MCF 10A (cell line): ENCODE data around the gene WWOX. TPM values are rescaled to one million over a fixed set of nuclear protein-coding genes. Genes with fewer than 3 reads are reported as not detected.

Experiments used
- BruUV-seq: library from RNA; stranded (reverse); fragments of 400-500 nt; replicated peaks from 2 replicates; lab custom pipeline; 2021; lab: Mats Ljungman, UMichigan
- CTCF ChIA-PET: fragments of 300-600 bp; sonication (Branson Sonifier 250); formaldehyde crosslinking; extraction: SDS; loops from one replicate; lab custom pipeline; 2021; ENCODE audit warnings: antibody characterized with exemption, inconsistent platforms; lab: Yijun Ruan, JAX
- POLR2A ChIA-PET: fragments of 300-600, 350-650 bp; sonication (Branson Sonifier 250); formaldehyde crosslinking; extraction: SDS; loops from one replicate; lab custom pipeline; 2020; ENCODE audit warnings: antibody characterized with exemption, inconsistent platforms; lab: Yijun Ruan, JAX
- DNase-seq: peaks from one replicate; pipeline ENCODE4 v3.0.0-alpha.2; 2018; ENCODE audit not compliant: unreplicated experiment
- H3K27ac Mint-ChIP-seq: one replicate; pipeline ENCODE4 v1.8.0; 2022; ENCODE audit warnings: mild to moderate bottlenecking, low read depth, mixed read lengths; ENCODE audit not compliant: unreplicated experiment
- H3K27me3 Mint-ChIP-seq: one replicate; pipeline ENCODE4 v1.8.0; 2022; ENCODE audit warnings: mixed read lengths; ENCODE audit not compliant: insufficient read depth, unreplicated experiment
- H3K36me3 Mint-ChIP-seq: one replicate; pipeline ENCODE4 v1.8.0; 2022; ENCODE audit warnings: mild to moderate bottlenecking, moderate library complexity, mixed read lengths; ENCODE audit not compliant: insufficient read depth, unreplicated experiment
- H3K4me1 Mint-ChIP-seq: one replicate; pipeline ENCODE4 v1.8.0; 2022; ENCODE audit warnings: mixed read lengths; ENCODE audit not compliant: insufficient read depth, unreplicated experiment
- H3K4me3 Mint-ChIP-seq: one replicate; pipeline ENCODE4 v1.8.0; 2022; ENCODE audit warnings: mild to moderate bottlenecking, moderate library complexity, mixed read lengths; ENCODE audit not compliant: unreplicated experiment
- H3K9me3 Mint-ChIP-seq: one replicate; pipeline ENCODE4 v1.8.0; 2022; ENCODE audit warnings: mixed read lengths; ENCODE audit not compliant: unreplicated experiment
- intact Hi-C: fragments of 100-400 bp; cut with micrococcal nuclease; formaldehyde crosslinking; loops from 2 replicates; pipeline ENCODE4 v1.14.1; 2022
- total RNA-seq: library from RNA; stranded (reverse); gene quantifications from 2 replicates; pipeline ENCODE4 v1.2.3, GENCODE V29; 2022
- TF ChIP-seq, protein P1 (sequence below): fragments of 200-600 bp; IDR thresholded peaks from one replicate; pipeline ENCODE4 v1.8.0; 2022; ENCODE audit warnings: antibody characterized with exemption, mild to moderate bottlenecking; ENCODE audit not compliant: unreplicated experiment

Gene WWOX
- total RNA-seq, 1 experiment from 2014 or later: 18.1 TPM

DNA sequence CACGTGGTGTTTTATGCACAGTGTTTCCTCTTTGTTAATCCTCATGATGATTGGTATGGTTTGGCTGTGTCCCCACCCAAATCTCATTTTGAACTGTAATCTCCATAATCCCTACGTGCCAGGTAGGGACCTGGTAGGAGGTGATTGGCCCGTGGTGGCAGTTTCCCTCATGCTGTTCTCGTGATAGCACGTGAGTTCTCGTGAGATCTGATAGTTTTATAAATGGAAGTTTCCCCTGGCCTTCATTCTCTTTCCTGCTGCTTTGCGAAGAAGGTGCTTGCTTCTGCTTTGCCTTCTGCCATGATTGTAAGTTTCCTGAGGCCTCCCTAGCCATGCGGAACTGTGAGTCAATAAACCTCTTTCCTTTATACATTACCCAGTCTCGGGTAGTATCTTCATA lies 115.8 kb downstream of the WWOX start:
- H3K27ac Mint-ChIP-seq: no peak overlapping the region
- H3K4me1 Mint-ChIP-seq: peaks cover 20% of the 10 kb centered on the region
- H3K4me3 Mint-ChIP-seq: no peak overlapping the region
- no peaks in the 10 kb centered on the region for H3K9me3 Mint-ChIP-seq
- POLR2A ChIA-PET: no interaction called here
- CTCF ChIA-PET: interaction anchor here (1.6 kb wide), 1 partner anchor 93 kb away, joined by 3 read pairs; no protein-coding TSS in a partner anchor
- BruUV-seq: no TSS peak
- no peaks in the 10 kb centered on the region for H3K27me3 Mint-ChIP-seq
- intact Hi-C loops: no loop called here
- H3K36me3 Mint-ChIP-seq: no peaks in the 10 kb centered on the region
- TF ChIP-seq, protein P1, sequence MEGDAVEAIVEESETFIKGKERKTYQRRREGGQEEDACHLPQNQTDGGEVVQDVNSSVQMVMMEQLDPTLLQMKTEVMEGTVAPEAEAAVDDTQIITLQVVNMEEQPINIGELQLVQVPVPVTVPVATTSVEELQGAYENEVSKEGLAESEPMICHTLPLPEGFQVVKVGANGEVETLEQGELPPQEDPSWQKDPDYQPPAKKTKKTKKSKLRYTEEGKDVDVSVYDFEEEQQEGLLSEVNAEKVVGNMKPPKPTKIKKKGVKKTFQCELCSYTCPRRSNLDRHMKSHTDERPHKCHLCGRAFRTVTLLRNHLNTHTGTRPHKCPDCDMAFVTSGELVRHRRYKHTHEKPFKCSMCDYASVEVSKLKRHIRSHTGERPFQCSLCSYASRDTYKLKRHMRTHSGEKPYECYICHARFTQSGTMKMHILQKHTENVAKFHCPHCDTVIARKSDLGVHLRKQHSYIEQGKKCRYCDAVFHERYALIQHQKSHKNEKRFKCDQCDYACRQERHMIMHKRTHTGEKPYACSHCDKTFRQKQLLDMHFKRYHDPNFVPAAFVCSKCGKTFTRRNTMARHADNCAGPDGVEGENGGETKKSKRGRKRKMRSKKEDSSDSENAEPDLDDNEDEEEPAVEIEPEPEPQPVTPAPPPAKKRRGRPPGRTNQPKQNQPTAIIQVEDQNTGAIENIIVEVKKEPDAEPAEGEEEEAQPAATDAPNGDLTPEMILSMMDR: no peak
- no peak for DNase-seq

DNA sequence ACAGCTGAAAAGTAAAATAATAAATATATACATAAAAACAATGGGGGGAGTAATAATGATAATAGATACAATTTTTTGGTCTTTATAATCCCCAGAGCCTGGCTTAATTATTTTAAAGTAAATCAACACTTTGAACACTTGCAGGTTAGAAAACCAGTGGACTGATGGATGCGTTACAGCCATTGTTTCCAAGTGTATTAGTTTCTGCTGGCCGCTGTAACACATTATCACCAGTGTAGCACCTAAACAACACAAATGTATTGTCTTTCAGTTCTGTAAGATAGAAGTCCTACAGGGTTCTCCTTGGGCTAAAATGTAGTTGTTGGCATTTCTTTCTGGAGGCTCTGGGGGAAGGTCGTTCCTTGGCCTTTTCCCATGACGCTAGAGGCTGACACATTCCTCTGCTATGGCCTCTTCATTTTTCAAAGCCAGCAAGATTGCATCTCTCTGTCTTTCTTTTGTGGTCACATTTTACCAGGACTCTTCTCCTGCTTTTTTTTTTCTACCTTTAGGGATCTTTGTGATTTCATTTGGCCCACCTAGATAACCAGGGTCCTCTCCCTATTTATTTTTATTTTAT lies 116.8 kb downstream of the WWOX start:
- no peaks in the 10 kb centered on the region for H3K9me3 Mint-ChIP-seq
- ChIA-PET CTCF (interaction anchor here (0.7 kb wide), 1 partner anchor 10 kb away, joined by 3 read pairs; no protein-coding TSS in a partner anchor), POLR2A (no interaction called here)
- intact Hi-C loops: no loop called here
- H3K4me3 Mint-ChIP-seq: no peak overlapping the region
- peaks cover 12% of the 10 kb centered on the region for H3K4me1 Mint-ChIP-seq
- BruUV-seq: no TSS peak
- H3K36me3 Mint-ChIP-seq: no peaks in the 10 kb centered on the region
- no peaks in the 10 kb centered on the region for H3K27me3 Mint-ChIP-seq
- no peak for DNase-seq
- H3K27ac Mint-ChIP-seq: no peak overlapping the region
- TF ChIP-seq, protein P1: no peak

DNA sequence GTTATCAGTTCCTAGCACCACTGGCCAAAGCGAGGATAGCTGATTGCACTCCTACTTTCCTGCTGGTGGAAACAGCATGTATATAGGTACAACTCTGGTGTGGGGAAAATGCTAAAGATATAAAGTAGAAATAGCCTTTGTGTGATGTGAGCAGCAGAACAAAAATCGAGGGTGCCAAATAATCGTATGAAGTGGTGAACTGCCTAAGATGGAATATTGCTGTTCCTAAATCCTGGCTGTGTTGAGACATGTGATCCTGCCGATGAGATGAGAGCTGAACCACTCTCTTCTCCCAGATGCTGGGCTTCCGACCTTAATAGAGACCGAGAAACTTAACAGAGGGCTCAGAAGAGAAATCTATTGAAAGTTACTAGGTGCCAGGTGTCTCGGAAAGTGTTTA lies 117.8 kb downstream of the WWOX start:
- H3K36me3 Mint-ChIP-seq: no peaks in the 10 kb centered on the region
- no peak overlapping the region for H3K4me3 Mint-ChIP-seq
- intact Hi-C loops: no loop called here
- H3K27ac Mint-ChIP-seq: no peak overlapping the region
- no peaks in the 10 kb centered on the region for H3K9me3 Mint-ChIP-seq
- BruUV-seq: no TSS peak
- TF ChIP-seq, protein P1: no peak
- H3K4me1 Mint-ChIP-seq: peaks cover 2% of the 10 kb centered on the region
- ChIA-PET POLR2A (interaction anchor here (0.6 kb wide), 1 partner anchor 733 kb away, joined by 3 read pairs; no protein-coding TSS in a partner anchor), CTCF (interaction anchor here (1.6 kb wide), 1 partner anchor 12 kb away, joined by 6 read pairs; no protein-coding TSS in a partner anchor)
- DNase-seq: no peak
- H3K27me3 Mint-ChIP-seq: no peaks in the 10 kb centered on the region

DNA sequence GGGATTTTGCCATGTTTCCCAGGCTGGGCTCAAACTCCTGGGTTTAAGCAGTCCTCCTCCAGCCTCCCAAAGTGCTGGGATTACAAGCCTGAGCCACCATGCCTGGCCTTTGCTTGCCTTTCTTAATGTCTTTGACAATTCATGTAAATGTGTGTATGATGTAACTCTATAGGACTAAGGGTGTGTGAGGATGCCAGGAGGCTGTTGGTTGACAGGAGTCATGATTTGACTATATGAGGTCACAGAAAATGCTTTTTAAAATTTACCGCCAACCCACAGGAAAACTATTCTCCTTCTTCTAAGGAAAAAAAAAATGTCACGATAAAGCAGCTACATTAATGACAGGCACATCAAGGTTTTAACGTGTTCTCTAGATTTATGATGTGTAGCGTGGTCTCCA lies 118.8 kb downstream of the WWOX start:
- TF ChIP-seq, protein P1: no peak
- DNase-seq: no peak
- Mint-ChIP-seq H3K9me3 (peaks cover 2% of the 10 kb centered on the region), H3K27me3 (no peaks in the 10 kb centered on the region), H3K36me3 (no peaks in the 10 kb centered on the region), H3K4me1 (no peaks in the 10 kb centered on the region), H3K4me3 (no peak overlapping the region), H3K27ac (no peak overlapping the region)
- POLR2A ChIA-PET: no interaction called here
- BruUV-seq: no TSS peak
- CTCF ChIA-PET: interaction anchor here (0.6 to 1.6 kb wide), 3 partner anchors 11 to 599 kb away, joined by 3 to 6 read pairs (median 4); no protein-coding TSS in a partner anchor
- intact Hi-C loops: no loop called here
